Measurements from ENCODE around the gene LOXL4. TPM values are rescaled to one million over a fixed set of nuclear protein-coding genes. Genes with fewer than 3 reads are reported as not detected.

Gene LOXL4
- total and polyA plus RNA-seq, 2 donors from 2014 or later = 3.4 to 15.1 TPM

DNA sequence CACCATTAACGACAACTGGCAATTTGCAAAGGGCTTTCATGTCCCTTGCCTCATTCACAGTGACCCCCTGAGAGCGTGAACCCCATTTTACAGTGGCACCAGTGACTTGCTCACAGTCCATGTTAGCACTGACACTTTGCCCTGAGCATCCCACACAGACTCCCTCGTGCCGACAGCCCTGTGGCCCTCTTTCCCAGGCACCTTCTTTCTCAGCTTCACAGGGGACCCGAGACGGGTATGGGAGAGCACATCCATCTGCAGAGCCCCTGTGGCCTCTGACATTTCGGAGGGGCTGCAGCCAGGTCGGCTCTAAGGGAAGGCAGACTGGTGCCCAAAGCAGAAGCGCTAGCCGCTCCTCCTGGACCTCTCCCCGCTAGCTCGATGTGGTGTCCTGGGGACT is 10.8 kb downstream of the LOXL4 start:
- intact Hi-C loops (cut with DNase I) = loop anchor here (10.0 kb wide), 1 partner anchor 48 kb away; no protein-coding TSS in a partner anchor
- TF ChIP-seq, protein P1, sequence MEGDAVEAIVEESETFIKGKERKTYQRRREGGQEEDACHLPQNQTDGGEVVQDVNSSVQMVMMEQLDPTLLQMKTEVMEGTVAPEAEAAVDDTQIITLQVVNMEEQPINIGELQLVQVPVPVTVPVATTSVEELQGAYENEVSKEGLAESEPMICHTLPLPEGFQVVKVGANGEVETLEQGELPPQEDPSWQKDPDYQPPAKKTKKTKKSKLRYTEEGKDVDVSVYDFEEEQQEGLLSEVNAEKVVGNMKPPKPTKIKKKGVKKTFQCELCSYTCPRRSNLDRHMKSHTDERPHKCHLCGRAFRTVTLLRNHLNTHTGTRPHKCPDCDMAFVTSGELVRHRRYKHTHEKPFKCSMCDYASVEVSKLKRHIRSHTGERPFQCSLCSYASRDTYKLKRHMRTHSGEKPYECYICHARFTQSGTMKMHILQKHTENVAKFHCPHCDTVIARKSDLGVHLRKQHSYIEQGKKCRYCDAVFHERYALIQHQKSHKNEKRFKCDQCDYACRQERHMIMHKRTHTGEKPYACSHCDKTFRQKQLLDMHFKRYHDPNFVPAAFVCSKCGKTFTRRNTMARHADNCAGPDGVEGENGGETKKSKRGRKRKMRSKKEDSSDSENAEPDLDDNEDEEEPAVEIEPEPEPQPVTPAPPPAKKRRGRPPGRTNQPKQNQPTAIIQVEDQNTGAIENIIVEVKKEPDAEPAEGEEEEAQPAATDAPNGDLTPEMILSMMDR (IDR thresholded peaks at IDR 0.05; ENCODE audit: borderline replicate concordance, extremely low read depth, insufficient read depth) = no peak
- Histone ChIP-seq H3K4me3 (ENCODE audit: low read length in 3 of 3) (no peak overlapping the region), H3K9me3 (ENCODE audit: control insufficient read depth in 2 of 3, insufficient read depth in 1 of 3, low read length in 3 of 3) (no peaks in the 10 kb centered on the region), H3K27ac (ENCODE audit: low read depth in 2 of 2, low read length in 2 of 2) (no peak overlapping the region), H3K36me3 (ENCODE audit: control insufficient read depth in 2 of 3, insufficient read depth in 3 of 3, low read length in 3 of 3) (peaks cover 0 to 3% (median 0%) of the 10 kb centered on the region in 3 donors), H3K27me3 (ENCODE audit: control insufficient read depth, insufficient read depth, low read length) (no peaks in the 10 kb centered on the region), H3K4me1 (ENCODE audit: control insufficient read depth in 2 of 3, insufficient read depth in 2 of 3, low read depth in 1 of 3, low read length in 3 of 3) (peaks cover 0 to 7% (median 3%) of the 10 kb centered on the region in 3 donors), H3K9ac (ENCODE audit: low read length in 3 of 3) (no peak overlapping the region)
- peak in 1 of 5 donors; percentile 24 for DNase-seq
- FAIRE-seq = no peak

DNA sequence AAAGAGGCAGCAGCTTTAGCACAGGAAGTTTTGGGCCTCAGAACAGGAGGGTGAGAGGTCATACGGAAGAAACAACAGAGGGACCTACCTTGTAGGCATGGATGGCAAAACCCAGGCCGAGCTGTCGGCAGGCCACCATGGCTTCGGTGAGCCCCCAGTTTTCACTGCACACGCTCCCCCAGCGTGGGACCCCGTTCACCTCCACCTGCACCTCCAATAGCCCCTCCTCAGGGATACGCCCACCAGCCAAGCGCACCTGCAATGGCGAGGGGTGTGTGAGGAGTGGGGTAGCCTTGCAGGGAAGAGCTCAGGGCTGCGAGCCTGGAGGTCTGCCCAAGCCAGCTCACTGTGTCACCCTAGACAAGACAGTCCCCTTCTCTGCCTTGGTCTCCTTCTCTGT is 11.3 kb downstream of the LOXL4 start:
- H3K9me3 ChIP-seq (ENCODE audit: control insufficient read depth in 2 of 3, insufficient read depth in 1 of 3, low read length in 3 of 3) = no peaks in the 10 kb centered on the region
- peaks cover 0 to 7% (median 3%) of the 10 kb centered on the region in 3 donors for H3K4me1 ChIP-seq (ENCODE audit: control insufficient read depth in 2 of 3, insufficient read depth in 2 of 3, low read depth in 1 of 3, low read length in 3 of 3)
- TF ChIP-seq, protein P1 (IDR thresholded peaks at IDR 0.05; ENCODE audit: borderline replicate concordance, extremely low read depth, insufficient read depth) = no peak
- H3K36me3 ChIP-seq (ENCODE audit: control insufficient read depth in 2 of 3, insufficient read depth in 3 of 3, low read length in 3 of 3) = peaks cover 0 to 3% (median 3%) of the 10 kb centered on the region in 3 donors
- no peak overlapping the region for H3K27ac ChIP-seq (ENCODE audit: low read depth in 2 of 2, low read length in 2 of 2)
- intact Hi-C loops (cut with DNase I) = loop anchor here (10.0 kb wide), 1 partner anchor 48 kb away; no protein-coding TSS in a partner anchor
- FAIRE-seq = no peak
- H3K4me3 ChIP-seq (ENCODE audit: low read length in 3 of 3) = no peak overlapping the region
- H3K27me3 ChIP-seq (ENCODE audit: control insufficient read depth, insufficient read depth, low read length) = no peaks in the 10 kb centered on the region
- no peak overlapping the region for H3K9ac ChIP-seq (ENCODE audit: low read length in 3 of 3)
- no peak for DNase-seq

DNA sequence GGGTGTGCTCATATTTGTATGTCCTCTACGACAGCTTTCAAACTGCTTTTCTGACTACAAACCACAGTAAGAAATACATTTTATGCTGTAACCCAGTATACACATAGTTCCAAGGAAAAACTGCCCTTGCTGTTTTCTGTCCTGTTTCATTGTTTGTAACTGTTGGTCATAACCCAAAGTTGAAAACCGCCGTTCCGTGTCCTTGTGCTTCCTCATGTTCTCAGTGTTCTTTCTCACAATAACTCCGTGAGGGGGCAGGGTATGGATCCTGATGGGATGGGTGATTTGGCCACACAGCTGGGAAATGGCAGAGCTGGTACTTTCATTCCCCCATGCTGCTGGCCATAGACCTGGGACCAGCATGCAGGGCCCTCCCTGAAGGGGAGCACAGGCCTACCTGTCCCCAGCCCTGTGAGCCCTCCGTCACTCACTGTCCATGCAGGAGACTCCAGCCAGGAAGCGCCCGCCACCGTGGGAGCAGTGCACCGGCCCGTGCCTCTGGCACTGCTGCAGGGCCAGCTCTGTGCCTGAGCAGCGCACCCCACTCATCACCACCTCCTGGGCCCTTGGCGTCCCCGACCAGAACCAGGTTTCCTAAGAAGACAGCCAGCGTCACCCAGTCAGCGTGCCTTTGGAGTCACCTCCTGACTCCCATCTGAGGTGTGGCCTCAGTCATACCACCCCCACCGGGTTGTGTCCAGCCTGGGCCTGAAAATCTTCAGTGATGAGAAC is 12.7 kb downstream of the LOXL4 start:
- intact Hi-C loops (cut with DNase I) = loop anchor here (10.0 kb wide), 1 partner anchor 49 kb away; no protein-coding TSS in a partner anchor
- DNase-seq (peak in 1 of 5 donors; percentile 78), FAIRE-seq (no peak)
- Histone ChIP-seq H3K4me1 (ENCODE audit: control insufficient read depth in 2 of 3, insufficient read depth in 2 of 3, low read depth in 1 of 3, low read length in 3 of 3) (peaks cover 0 to 7% (median 3%) of the 10 kb centered on the region in 3 donors), H3K4me3 (ENCODE audit: low read length in 3 of 3) (no peak overlapping the region), H3K36me3 (ENCODE audit: control insufficient read depth in 2 of 3, insufficient read depth in 3 of 3, low read length in 3 of 3) (peaks cover 0 to 9% (median 4%) of the 10 kb centered on the region in 3 donors), H3K27ac (ENCODE audit: low read depth in 2 of 2, low read length in 2 of 2) (no peak overlapping the region), H3K27me3 (ENCODE audit: control insufficient read depth, insufficient read depth, low read length) (no peaks in the 10 kb centered on the region), H3K9ac (ENCODE audit: low read length in 3 of 3) (no peak overlapping the region), H3K9me3 (ENCODE audit: control insufficient read depth in 2 of 3, insufficient read depth in 1 of 3, low read length in 3 of 3) (no peaks in the 10 kb centered on the region)
- TF ChIP-seq, protein P1 (IDR thresholded peaks at IDR 0.05; ENCODE audit: borderline replicate concordance, extremely low read depth, insufficient read depth) = no peak

Measured in kidney (tissue), 14 donors.